HG03064 (cell line): ENCODE results near the gene AKR1C3.
"Not testable (repeated sequence)": the region's sequence is repeated elsewhere in the genome, so short reads cannot be mapped to it uniquely, and the experiment has no call there.

Experiments used
- ATAC-seq: cut with Tn5 transposase; IDR thresholded peaks from one replicate; pipeline ENCODE4 v1.9.1; 2021; ENCODE audit warnings: low read depth; ENCODE audit not compliant: unreplicated experiment

Gene AKR1C3

DNA sequence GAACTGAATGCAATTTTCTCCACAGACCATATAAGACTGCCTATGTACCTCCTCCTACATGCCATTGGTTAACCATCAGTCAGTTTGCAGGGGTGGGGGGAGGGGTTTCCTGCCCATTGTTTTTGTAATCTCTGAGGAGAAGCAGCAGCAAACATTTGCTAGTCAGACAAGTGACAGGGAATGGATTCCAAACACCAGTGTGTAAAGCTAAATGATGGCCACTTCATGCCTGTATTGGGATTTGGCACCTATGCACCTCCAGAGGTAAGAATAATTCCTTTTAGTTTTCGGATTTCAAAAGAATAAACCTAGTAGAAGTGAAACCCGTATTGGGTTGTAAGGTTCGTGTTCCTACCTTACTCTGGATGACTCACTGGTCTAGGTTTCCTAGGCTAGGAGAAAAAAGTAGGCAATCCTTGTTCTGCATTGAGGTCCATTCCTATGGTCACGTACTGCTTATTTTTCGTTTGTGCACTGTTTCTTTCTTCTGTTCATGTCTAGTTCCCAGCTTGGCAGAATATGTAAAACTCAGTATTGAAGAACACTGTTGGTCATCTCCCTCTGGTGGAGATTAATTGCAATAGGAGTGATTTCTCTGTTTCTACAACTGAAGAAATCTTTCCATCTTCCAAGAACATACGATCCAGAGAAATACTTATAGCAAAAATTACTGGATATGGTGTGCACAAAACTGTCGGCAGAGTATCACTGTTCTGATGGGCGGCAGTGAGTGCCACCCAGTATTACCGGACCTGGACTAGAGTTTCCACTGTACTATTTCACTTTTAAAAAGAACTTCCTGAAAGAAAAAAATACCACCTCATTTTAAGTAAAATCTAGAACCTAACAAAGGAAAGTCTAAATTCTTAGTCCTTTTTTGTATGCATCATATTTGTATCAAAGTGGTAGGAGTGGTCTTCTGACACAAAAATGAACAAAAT, at the start of gene AKR1C3:
AKR1C3 (plus strand) TSS at position 150 of the 941 bp plus-strand sequence; CDS start at position 181, 31 bp downstream.
- no peak for ATAC-seq

- no peak for ATAC-seq
These were observed 49.1 kb upstream of the AKR1C3 start for GRCh38 chr10:5045095-5045494.

DNA sequence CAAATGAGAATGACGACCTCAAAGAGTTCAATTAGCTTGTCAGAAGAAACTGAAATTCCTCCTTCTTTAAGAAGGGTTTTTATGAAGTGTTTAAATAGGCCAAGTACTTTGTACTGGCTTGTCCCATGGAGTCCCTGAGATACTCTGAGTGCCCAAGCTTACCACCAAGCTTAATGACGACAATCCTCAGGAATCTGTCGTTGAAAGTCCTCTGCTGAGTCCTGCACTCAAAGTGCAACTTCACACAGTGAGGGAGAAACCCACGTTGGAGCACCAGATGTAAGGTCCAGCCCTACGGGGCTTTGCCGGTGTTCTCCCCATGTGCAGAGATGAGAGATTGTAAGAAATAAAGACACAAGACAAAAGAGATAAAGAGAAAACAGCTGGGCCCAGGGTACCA, 47.8 kb upstream of the AKR1C3 start:
- no peak for ATAC-seq

GRCh38 chr10:5047055-5047454, 47.2 kb upstream of the AKR1C3 start:
- ATAC-seq: not testable (repeated sequence)

DNA sequence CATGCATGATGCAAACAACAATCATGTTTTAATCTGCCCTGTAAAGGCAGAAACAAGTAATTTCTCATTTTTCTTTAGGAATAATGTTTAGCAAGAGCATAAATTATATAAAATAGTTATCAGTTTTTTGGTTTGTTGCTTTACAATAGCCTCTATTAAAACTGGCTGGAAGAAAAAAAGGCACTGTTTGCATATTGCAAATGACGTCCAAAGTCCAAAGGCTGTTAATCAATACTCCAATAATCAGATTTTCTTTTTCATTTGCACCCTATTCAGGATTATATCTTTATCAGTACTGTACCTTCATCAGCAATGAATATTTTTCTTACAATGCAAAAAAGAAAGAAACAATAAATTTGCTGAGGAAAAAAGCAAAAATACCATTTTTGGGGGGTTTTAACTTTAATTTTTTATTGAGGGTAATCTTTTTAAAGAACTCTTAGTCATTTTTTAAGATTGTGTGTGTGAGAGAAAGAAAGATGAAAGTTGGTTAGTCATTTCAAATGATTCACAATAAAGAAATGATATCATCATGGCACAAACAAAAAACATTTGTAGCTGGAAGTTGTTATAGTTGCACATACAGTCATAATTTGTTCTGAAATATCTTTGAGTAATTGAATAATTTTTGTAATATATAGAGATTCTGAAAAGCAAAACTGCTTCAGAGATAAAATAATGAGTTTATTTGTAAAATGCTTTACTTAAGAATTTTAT, 46.1 kb upstream of the AKR1C3 start:
- ATAC-seq: no peak

GRCh38 chr10:5052951-5053500, 41.2 kb upstream of the AKR1C3 start:
- ATAC-seq: not testable (repeated sequence)

DNA sequence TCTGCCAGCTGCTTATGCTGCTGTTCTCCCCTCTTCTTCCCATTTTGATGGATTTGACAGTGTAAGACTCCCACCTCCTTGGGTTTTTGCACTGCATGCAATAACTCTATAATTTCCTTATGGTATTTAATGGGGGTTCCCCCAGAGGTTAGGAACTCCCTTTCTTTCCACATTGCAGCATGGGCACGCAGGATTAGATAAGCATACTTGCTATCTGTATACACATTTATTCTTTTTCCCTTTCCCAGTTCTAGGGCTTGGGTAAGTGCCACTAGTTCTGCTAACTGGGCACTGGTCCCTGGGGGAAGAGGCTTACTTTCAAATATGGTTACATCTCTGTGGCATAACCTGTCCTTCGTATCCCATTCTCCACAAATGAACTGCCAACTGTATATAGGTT, 39.4 kb upstream of the AKR1C3 start:
- ATAC-seq: not testable (repeated sequence)

DNA sequence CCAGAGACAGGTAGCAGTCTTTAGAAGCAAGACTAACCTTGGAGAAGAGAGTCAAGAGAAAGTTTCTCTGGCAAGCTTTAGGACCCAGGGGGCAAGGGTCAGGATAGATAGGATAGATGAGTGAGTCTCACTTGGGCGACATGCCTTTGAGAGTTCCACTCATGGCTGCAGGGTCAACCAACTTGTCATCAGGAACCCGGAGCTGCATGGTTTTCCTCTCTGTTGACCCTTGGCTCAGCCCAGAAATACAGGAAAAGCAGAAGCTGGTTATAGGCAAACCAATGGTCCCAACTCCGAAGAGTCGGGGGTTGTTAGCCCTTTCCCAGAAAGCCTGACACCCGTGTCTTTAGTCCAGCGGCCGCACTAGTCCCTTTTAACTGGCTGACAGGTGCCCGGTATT, 34.9 kb upstream of the AKR1C3 start:
- not testable (repeated sequence) for ATAC-seq

DNA sequence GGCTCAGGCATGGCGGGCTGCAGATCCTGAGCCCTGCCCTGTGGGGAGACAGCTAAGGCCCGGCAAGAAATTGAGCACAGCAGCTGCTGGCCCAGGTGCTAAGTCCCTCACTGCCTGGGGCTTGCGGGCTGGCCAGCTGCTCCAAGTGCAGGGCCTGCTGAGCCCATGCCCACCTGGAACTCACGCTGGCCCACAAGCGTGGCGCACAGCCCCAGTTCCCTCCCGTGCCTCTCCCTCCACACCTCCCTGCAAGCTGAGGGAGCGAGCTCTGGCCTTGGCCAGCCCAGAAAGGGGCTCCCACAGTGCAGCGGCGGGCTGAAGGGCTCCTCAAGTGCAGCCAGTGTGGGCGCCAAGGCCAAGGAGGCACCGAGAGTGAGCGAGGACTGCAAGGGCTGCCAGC, 33.4 kb upstream of the AKR1C3 start:
- not testable (repeated sequence) for ATAC-seq

GRCh38 chr10:5064656-5065055, 29.6 kb upstream of the AKR1C3 start:
- ATAC-seq: no peak

- ATAC-seq: no peak
These were observed 25.8 kb upstream of the AKR1C3 start for GRCh38 chr10:5068274-5068984.

DNA sequence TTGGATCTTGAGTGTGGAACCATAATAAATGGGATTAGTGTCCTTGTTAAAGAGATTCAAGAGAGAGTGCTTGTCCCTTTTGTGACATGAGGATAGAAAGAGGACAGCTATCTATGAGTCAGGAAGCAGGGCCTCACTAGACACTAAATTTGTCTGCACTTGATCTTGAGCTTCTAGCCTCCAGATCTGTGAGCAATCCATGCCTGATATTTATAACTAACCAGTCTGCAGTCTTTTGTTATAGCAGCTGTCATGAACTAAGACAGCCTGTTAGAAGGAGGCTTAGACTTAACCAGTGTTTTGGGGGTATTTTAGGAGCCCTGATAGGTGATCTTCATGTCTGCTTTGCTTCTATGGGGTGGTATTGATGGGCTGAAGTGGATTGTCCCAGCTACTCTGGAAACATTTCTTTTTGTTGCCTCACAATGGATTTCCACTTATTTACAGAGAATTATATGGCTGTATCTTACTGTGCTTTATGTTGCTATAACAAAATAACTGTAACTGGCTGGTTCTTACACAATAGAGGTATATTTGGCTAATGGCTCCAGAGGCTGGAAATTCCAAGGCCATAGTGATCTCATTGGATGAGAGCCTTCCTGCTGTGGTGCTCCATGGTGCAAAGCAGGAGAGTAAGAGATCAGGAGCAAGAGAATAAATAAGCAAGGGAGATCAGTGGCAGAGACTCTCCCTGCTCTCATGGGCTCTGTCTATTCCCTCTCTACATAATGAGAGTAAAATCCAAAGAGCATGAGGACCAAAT, 23.4 kb upstream of the AKR1C3 start:
- no peak for ATAC-seq

DNA sequence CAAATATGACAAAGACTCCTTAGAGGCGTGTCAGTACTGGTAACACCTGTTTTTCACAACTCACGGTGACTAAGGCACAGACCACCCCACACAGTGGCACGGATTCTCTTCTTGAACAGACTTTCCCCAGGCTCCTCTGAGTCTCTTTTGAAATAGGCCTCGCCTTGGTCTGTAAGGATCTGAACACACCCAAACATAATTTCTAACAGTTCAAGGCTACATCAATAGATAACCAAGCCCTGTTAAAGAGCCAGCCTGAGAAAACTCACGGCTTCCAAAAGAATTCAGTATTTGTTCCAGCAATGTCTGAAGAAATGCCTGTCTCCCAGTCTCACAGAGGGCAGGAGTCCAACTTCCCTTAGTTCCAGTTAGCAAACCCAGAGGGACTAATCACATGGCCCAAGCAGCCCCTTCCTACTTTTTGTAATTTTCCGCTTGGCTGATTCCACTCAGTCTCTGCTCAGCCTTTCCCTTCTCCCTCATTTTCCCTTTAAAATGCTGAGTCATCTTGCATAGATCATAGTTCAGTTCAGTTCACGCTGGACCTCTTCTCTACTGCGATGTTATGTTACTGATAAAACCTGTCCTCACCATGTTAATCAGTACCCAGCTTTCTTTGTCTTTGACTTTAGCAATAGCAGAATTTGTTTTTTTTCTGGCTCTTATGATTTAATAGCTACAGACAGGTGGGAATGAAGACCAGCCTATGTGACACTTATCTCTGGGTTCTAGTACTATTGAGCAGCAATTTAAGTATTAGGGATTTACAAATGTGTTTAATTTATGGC, 22.6 kb upstream of the AKR1C3 start:
- no peak for ATAC-seq

DNA sequence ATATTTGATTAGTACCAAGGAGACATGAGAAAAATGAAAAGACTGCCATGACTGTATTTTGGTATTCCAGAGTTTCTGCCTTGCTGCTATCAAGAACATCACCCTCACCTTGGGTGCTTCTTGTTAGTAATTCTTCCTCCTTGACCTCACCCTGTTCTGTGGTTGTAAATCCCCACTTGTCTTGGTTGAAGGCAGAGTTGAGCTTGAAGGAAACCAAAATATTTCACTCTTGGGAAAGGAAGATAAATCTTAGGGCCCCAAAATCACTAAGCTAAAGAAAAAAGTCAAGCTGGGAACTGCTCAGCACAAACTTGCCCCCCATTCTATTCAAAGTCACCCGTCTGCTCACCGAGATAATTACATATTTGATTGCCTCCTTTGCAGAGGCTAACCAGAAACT, 20.6 kb upstream of the AKR1C3 start:
- ATAC-seq: no peak

- no peak for ATAC-seq
These were observed 17.6 kb upstream of the AKR1C3 start for GRCh38 chr10:5076615-5077014.

DNA sequence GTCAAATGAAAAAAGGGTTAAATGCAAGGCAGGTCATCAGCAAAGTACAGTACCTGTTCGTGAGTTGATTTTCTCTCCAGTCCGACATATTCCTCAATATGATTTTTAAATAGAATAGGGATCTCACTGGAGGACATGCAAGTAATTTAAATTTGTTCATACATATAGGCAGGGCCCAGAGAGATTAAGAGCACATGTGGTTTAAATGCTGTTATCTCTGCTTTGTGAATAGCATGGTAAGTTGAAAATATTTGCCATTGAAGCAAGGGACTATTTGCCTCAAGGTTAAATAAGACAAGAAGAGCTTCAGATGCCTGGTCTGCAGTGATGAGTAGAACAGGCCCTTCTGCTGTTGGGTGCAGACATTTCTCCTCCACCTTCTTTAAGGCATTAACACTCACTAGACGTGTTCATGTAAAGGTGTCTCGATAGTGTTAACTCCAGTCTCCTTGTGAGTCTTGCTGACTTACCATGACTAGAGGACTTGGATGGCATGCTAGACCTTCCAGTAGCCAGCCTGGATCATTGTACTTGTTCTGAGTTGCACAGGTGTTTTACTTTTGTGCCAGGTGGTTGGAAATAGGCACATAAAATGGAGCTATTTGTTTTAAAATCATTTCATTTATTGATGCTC, 15.6 kb upstream of the AKR1C3 start:
- ATAC-seq: no peak

GRCh38 chr10:5079306-5079830, 14.8 kb upstream of the AKR1C3 start:
- ATAC-seq: no peak

- no peak for ATAC-seq
These were observed 14.4 kb upstream of the AKR1C3 start for GRCh38 chr10:5079836-5080235.

DNA sequence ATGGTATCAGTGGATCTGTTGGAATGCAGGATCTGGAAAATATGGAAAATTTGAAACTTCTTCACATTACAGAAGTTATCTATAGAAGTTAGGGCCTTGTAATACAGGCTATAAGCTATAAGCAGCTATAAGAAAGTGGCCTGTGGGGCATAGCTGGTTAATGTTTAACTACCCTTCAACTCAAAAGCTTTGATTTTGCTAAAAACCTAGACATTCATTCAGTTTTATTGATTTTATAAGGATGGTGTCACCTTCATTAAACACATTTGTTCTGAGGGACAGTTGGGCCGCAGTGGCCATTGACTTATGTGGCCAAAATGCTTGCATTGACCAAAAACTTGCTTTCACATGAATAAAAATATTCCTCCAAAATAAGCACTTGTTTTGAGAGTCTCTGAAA, 13.1 kb upstream of the AKR1C3 start:
- ATAC-seq: no peak
